ENCODE data around the gene ARL5A. TPM values are rescaled to one million over a fixed set of nuclear protein-coding genes. Genes with fewer than 3 reads are reported as not detected.

The ARL5A gene
- total and polyA plus RNA-seq, 12 donors: 8.3 to 99.0 (median 53.2) TPM

- intact Hi-C loops (cut with DNase I): no loop called here
- Histone ChIP-seq H3K4me1 (replicated peaks in 1 of 2) (no peaks in the 10 kb centered on the region), H3K27ac (no peak overlapping the region)
Measured at GRCh38 chr2:151760139-151760650, 68.0 kb downstream of the ARL5A start.

DNA sequence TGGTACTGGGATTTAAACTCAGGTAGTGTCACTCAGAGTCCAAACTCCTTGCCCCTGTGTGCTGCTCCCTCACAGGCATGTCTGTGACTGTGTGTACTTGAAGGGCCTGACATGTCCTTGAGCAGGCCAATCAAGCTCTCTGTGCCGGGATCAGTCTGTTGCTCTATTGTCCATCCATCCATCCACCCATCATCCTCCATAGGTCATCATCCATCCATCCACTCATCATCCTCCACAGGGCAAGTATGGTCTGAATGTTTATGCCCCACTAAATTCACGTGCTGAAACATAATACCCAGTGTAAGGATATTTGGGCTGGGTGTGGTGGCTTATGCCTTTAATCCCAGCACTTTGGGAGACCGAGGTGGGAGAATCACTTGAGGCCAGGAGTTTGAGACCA is 69.5 kb downstream of the ARL5A start:
- 74 to 93% (median 81%) methylated on average over 3 of the region's 3 CpGs for WGBS, 4 donors
- Histone ChIP-seq H3K27ac (no peak overlapping the region), H3K4me3 (no peak overlapping the region), H3K36me3 (replicated peaks in 1 of 2) (no peaks in the 10 kb centered on the region), H3K9me3 (replicated peaks in 1 of 3) (no peaks in the 10 kb centered on the region), H3K27me3 (no peaks in the 10 kb centered on the region), H3K4me1 (replicated peaks in 1 of 2) (peaks cover 0 to 3% of the 10 kb centered on the region in 2 donors)
- no peak for TF ChIP-seq POLR2A (IDR thresholded peaks at IDR 0.05)
- TF ChIP-seq, protein P1, sequence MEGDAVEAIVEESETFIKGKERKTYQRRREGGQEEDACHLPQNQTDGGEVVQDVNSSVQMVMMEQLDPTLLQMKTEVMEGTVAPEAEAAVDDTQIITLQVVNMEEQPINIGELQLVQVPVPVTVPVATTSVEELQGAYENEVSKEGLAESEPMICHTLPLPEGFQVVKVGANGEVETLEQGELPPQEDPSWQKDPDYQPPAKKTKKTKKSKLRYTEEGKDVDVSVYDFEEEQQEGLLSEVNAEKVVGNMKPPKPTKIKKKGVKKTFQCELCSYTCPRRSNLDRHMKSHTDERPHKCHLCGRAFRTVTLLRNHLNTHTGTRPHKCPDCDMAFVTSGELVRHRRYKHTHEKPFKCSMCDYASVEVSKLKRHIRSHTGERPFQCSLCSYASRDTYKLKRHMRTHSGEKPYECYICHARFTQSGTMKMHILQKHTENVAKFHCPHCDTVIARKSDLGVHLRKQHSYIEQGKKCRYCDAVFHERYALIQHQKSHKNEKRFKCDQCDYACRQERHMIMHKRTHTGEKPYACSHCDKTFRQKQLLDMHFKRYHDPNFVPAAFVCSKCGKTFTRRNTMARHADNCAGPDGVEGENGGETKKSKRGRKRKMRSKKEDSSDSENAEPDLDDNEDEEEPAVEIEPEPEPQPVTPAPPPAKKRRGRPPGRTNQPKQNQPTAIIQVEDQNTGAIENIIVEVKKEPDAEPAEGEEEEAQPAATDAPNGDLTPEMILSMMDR (IDR thresholded peaks at IDR 0.05): no peak
- DNase-seq: no peak
- intact Hi-C loops (cut with DNase I): no loop called here

More at GRCh38 chr2:151760139-151760650, 68.0 kb downstream of the ARL5A start:
- 75 to 81% (median 79%) methylated on average over 11 of the region's 11 CpGs for WGBS, 4 donors
- Histone ChIP-seq H3K9me3 (replicated peaks in 1 of 3) (no peaks in the 10 kb centered on the region), H3K4me3 (no peak overlapping the region), H3K27me3 (no peaks in the 10 kb centered on the region), H3K36me3 (replicated peaks in 1 of 2) (no peaks in the 10 kb centered on the region)
- peak in 6 of 7 donors; percentile 7 to 56 (median 28) for DNase-seq
- TF ChIP-seq POLR2A (IDR thresholded peaks at IDR 0.05): no peak
- TF ChIP-seq, protein P1 (IDR thresholded peaks at IDR 0.05): no peak

DNA sequence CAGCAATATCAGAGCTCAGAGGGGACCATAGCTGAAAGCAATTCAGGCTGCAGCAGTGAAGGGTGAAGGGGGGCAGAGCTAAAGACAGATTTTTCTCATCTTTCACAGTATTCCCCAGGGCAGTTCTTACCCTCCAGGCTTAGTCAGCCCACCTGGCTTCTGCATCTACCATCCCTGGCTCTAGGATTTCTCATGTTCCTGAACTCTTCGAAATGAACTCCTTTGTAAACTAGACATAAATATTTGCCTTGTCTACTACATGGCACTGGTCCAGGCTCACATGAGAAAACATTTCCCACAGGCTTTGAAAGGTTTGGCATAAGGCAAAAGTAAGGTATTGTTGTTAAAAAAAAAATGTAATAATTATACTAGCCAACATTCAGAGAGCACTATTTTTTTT is 70.4 kb downstream of the ARL5A start:
- H3K4me3 ChIP-seq: no peak overlapping the region
- intact Hi-C loops (cut with DNase I): no loop called here
- TF ChIP-seq, protein P1 (IDR thresholded peaks at IDR 0.05): no peak
- TF ChIP-seq POLR2A (IDR thresholded peaks at IDR 0.05): no peak
- no peaks in the 10 kb centered on the region for H3K36me3 ChIP-seq (replicated peaks in 1 of 2)
- WGBS, 4 donors: 8 to 20% (median 17%) methylated on average over 1 of the region's 1 CpG
- no peaks in the 10 kb centered on the region for H3K27me3 ChIP-seq
- peak in 3 of 7 donors; percentile 18 to 37 (median 25) for DNase-seq
- no peaks in the 10 kb centered on the region for H3K9me3 ChIP-seq (replicated peaks in 1 of 3)
- peaks cover 0 to 4% of the 10 kb centered on the region in 2 donors for H3K4me1 ChIP-seq (replicated peaks in 1 of 2)
- no peak overlapping the region for H3K27ac ChIP-seq

GRCh38 chr2:151756820-151757219 is 71.4 kb downstream of the ARL5A start:
- H3K36me3 ChIP-seq (replicated peaks in 1 of 2): no peaks in the 10 kb centered on the region
- WGBS, 4 donors: 91 to 98% (median 94%) methylated on average over 2 of the region's 2 CpGs
- no peak for DNase-seq
- intact Hi-C loops (cut with DNase I): no loop called here
- peaks cover 0 to 4% of the 10 kb centered on the region in 2 donors for H3K4me1 ChIP-seq (replicated peaks in 1 of 2)
- H3K27ac ChIP-seq: no peak overlapping the region
- TF ChIP-seq, protein P1 (IDR thresholded peaks at IDR 0.05): no peak
- TF ChIP-seq POLR2A (IDR thresholded peaks at IDR 0.05): no peak
- no peaks in the 10 kb centered on the region for H3K27me3 ChIP-seq
- H3K4me3 ChIP-seq: no peak overlapping the region
- no peaks in the 10 kb centered on the region for H3K9me3 ChIP-seq (replicated peaks in 1 of 3)

Measured in adrenal gland (tissue), 12 donors.